AG10803 (cell line): Measurements from ENCODE around the gene KRT26.

Experiments used
- DNase-seq: peaks from one replicate; pipeline ENCODE4 v3.0.0; 2010; ENCODE audit warnings: low read depth
- H3K4me3 ChIP-seq: 2 replicates; pipeline ENCODE4 v1.5.1; 2011; ENCODE audit warnings: mild to moderate bottlenecking, low read length, control low read depth
- TF ChIP-seq, protein P1 (sequence below): conservative IDR thresholded peaks from 2 replicates; pipeline ENCODE4 v1.5.1; 2011; ENCODE audit warnings: mild to moderate bottlenecking, low read length, control low read depth, inconsistent platforms

Gene KRT26

DNA sequence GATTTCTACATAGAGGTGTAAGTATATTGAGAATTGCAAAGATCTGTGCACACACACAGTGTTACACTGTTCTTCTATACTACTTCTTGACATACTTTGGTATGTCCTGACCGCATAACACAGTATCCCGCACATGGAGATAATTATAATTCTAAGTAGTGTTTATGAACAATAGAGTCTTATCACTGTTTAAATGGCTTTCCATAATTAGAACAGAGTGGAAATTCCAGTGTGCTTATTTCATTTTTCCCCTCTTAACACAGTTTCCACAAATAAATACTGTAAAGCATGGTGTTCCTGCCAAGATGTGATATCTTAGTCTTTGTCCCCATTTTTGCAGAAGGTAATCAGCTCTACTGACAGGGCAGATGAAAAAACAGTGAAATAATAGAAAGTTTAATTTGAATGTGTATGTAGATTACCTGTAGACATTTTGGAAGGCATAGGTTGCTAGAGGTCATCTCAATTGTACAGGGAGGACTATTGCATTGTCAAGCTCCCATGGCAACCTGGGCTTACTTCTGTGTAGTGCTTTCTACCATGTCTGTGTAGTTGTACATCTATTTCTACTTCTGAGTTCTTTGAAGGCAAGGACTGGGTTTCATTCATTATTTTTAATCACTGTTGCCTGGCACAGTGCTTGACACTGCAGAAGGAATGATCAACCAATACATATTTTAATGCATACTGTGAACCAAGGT lies 37.9 kb upstream of the KRT26 start:
- DNase-seq, result peak; percentile 39
- no peak overlapping the region for H3K4me3 ChIP-seq
- TF ChIP-seq, protein P1, sequence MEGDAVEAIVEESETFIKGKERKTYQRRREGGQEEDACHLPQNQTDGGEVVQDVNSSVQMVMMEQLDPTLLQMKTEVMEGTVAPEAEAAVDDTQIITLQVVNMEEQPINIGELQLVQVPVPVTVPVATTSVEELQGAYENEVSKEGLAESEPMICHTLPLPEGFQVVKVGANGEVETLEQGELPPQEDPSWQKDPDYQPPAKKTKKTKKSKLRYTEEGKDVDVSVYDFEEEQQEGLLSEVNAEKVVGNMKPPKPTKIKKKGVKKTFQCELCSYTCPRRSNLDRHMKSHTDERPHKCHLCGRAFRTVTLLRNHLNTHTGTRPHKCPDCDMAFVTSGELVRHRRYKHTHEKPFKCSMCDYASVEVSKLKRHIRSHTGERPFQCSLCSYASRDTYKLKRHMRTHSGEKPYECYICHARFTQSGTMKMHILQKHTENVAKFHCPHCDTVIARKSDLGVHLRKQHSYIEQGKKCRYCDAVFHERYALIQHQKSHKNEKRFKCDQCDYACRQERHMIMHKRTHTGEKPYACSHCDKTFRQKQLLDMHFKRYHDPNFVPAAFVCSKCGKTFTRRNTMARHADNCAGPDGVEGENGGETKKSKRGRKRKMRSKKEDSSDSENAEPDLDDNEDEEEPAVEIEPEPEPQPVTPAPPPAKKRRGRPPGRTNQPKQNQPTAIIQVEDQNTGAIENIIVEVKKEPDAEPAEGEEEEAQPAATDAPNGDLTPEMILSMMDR, result no peak

DNA sequence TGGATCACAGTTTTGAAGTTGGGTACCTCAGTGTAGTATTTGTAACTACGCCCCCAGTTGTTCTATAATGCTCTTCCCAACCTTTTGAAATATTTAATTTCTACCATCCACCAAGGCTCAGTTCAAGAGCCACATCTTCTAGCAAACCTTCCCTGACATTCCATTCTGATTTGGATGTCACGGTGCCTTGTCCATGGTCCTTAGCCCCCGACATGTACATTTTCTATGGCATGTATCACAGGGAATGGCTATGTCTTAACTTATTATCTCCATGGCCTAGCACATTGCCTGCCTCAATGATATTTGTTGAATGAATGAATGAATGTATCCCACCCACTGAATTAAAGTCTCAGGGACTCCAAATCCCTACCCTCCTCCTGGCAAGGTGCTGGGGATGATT lies 34.1 kb upstream of the KRT26 start:
- TF ChIP-seq, protein P1, result no peak
- DNase-seq, result no peak
- no peak overlapping the region for H3K4me3 ChIP-seq

DNA sequence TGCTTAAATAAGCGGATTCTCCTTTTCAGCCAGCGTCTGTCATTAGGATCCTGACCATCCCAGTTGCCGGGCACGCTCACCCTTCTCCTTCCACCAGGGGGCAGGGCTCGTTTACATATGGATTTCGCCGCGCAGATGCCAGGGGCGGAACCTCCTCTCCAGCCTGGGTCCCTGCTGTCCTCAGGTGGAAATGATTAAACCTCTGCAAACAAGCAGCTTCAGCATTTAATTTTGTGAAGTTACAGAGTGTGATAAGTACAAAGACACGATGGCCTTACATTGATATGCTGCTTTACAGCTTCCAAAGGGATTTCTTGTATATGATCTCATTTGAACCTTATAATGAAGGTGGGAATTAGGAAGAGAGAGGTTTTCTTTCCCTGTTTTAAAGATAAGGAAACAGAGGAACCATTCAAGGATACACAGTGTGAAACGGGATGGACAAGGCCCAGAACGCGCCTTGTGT lies 31.6 kb upstream of the KRT26 start:
- TF ChIP-seq, protein P1, result peak; percentile 91
- peak; percentile 69 for DNase-seq
- no peak overlapping the region for H3K4me3 ChIP-seq

DNA sequence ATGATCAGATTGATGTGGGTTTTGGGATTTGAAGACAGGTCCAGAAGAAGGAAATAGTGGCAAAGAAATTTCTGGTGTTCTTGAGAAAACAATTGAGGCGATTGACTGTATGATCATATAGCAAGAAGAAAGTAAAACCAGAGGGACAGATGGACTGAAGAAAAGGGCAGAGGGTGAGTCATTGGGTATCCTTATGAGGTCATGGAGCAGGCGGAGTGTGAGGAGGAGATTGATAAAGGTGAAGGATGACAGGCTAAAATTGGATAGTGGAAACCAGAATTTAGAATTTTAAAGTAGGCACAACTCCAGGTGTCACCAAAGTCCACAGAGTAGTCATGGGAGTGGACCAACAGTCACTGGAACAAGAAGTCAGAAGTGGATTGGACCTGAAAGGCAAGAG lies 29.2 kb upstream of the KRT26 start:
- no peak for DNase-seq

DNA sequence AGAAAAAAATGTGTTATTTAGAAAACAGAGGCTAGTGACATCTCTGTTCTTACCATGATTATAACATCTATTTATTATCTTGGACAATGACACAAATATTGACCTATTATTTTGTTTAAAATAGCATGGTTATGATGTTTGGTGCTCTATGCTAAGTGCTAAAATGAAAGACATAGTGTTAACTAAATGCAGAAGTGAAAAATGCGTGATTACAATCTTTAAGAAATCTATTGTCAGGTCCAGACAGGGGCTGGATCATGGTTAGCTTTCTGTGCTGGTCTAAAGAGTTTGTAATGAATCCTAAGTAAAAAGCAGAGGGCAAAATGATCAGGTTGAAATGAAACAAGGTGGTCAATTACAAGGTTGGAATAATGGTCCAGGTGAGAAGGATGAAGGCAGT lies 28.4 kb upstream of the KRT26 start:
- H3K4me3 ChIP-seq, result no peak overlapping the region
- DNase-seq, result no peak
- TF ChIP-seq, protein P1, result no peak

More for the DNA sequence above, 29.2 kb upstream of the KRT26 start:
- no peak overlapping the region for H3K4me3 ChIP-seq
- TF ChIP-seq, protein P1, result no peak

DNA sequence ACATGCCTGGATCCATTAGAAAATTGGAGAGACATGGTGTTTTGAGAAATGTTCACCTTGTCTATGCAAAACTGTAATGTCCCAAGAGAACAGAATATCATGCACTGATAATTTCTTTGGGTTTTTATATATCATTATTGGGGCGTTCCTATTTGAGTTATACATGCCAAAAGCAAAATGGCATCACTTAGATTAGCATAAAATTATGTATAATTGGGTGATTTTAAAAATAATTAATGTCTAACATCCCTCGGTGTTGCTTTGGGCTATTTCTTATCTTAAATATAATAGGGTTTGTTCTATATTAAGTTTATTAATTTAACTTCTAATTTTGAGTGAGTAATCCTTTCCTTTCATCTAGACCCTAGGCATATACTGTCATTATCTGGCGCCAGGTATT lies 27.9 kb upstream of the KRT26 start, which contains the start of gene KRT28:
KRT28 (minus strand) TSS at position 101 of the 400 bp plus-strand sequence; CDS start at position 35, 66 bp downstream.
- TF ChIP-seq, protein P1, result no peak
- no peak within 1 kb of the TSS for H3K4me3 ChIP-seq
- DNase-seq, result no peak

DNA sequence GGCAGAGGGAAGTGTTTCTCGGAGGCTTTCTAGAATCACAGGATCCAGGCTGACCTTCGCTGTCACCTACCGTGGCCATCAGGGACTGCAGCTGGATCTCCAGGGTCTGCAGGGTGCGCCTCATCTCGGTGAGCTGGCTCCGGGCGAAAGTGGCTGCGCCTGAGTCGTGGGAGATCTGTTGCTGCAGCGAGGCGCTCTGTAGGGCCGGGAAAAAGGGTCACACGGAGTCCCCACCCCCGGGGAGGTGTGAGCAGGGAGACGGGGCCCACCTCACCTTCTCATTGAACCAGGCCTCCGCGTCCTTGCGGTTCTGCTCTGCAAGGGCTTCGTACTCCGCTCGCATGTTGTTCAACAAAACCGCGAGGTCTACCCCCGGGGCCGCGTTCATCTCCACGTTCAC lies 24.8 kb upstream of the KRT26 start:
- no peak overlapping the region for H3K4me3 ChIP-seq
- no peak for DNase-seq
- TF ChIP-seq, protein P1, result no peak
